Right lobe of liver (tissue), 6 donors: Measurements from ENCODE around the gene CAMK1. TPM values are rescaled to one million over a fixed set of nuclear protein-coding genes. Genes with fewer than 3 reads are reported as not detected.

Experiments
- ATAC-seq, 4 donors: fragments of 200-7000 bp; cut with Tn5 transposase; one replicate each; pipeline ENCODE4 v1.9.1; 2020; ENCODE audit warnings: mild to moderate bottlenecking in 4 of 4, moderate library complexity in 4 of 4
- DNase-seq, 3 donors: peaks; one replicate each; pipeline ENCODE4 v3.0.0-alpha.2; 2020
- H3K27ac ChIP-seq, 3 donors: fragments of 200-600 bp; one replicate each; pipeline ENCODE4 v1.8.0; 2022
- H3K27me3 ChIP-seq, 2 donors: fragments of 200-600 bp; one replicate each; pipeline ENCODE4 v1.8.0; 2022
- H3K36me3 ChIP-seq, 4 donors: fragments of 200-600 bp; sonication (generic) in 1 of 4; one replicate each; pipeline versions ENCODE4 v1.5.1 to v1.8.0; 2017 to 2022; ENCODE audit warnings: control low read depth in 1 of 4
- H3K4me1 ChIP-seq, 4 donors: fragments of 200-600 bp; sonication (generic) in 1 of 4; one replicate each; pipeline versions ENCODE4 v1.5.1 to v1.8.0; 2017 to 2022; ENCODE audit warnings: control low read depth in 1 of 4
- H3K4me3 ChIP-seq, 3 donors: fragments of 200-600 bp; one replicate each; pipeline ENCODE4 v1.8.0; 2022
- H3K9me3 ChIP-seq, 4 donors: fragments of 200-600 bp; sonication (generic) in 1 of 4; one replicate each; pipeline versions ENCODE4 v1.5.1 to v1.8.0; 2017 to 2022; ENCODE audit warnings: control low read depth in 1 of 4
- CTCF ChIP-seq, 4 donors: fragments of 200-600 bp in 3 of 4; fragments of 450-650 bp in 1 of 4; IDR thresholded peaks; one replicate each; pipeline versions ENCODE4 v1.5.1 to v1.8.0; 2016 to 2022; ENCODE audit warnings: antibody characterized with exemption in 4 of 4, mild to moderate bottlenecking in 2 of 4
- POLR2A ChIP-seq: fragments of 450-650 bp; IDR thresholded peaks from one replicate; pipeline ENCODE4 v1.6.1; 2017; ENCODE audit warnings: antibody characterized with exemption, mild to moderate bottlenecking
- WGBS: methylation state at CpG from one replicate; pipeline ENCODE4 v1.1.6; 2018; ENCODE audit warnings: low coverage, low lambda C conversion rate; ENCODE audit not compliant: insufficient coverage; ENCODE audit errors: missing lambda C conversion rate; 5-methylcytosine and 5-hydroxymethylcytosine counted together
- intact Hi-C, 2 donors: fragments of 100-400 bp; cut with DNase I; formaldehyde crosslinking; loops; one replicate each; pipeline versions ENCODE4 v1.11.2 to v1.14.1; 2022
- total RNA-seq, 6 experiments: library from RNA; depleted of rRNA in 2 of 6; stranded (reverse); fragments of >200 nt in 2 of 6; fragmentation: NEBNext Ultra II Directional in 3 of 6; extraction: Animal tissue kit (Norgen Biotek cat#: 25700) in 3 of 6; gene quantifications; one replicate each; pipeline versions ENCODE4 v1.1.0 to v1.2.4, GENCODE V29; 2016 to 2023
- donor health status: DM: no; HTN: yes; CAD: no.
- donor health status: DM: no; HTN: no; CAD: no.
- donor health status: DM: no; HTN: no; CAD: no.
- donor health status: DM: no; HTN: yes; CAD: no.
- donor health status: DM: no; HTN: yes; CAD: no.

The CAMK1 gene
- total RNA-seq, 6 experiments from 2014 or later: 10.8 to 33.4 (median 24.5) TPM

- intact Hi-C loops: no loop called here
- Histone ChIP-seq H3K4me3 (no peak overlapping the region), H3K9me3 (no peaks in the 10 kb centered on the region), H3K27ac (no peak overlapping the region), H3K27me3 (no peaks in the 10 kb centered on the region), H3K4me1 (no peaks in the 10 kb centered on the region), H3K36me3 (peaks cover 0 to 46% (median 19%) of the 10 kb centered on the region in 4 donors)
- ATAC-seq: peak in 1 of 4 donors; percentile 10
- WGBS: no CpG with 5 or more reads among the region's 13 CpGs
- no peak for DNase-seq
- no peak for TF ChIP-seq CTCF (IDR thresholded peaks at IDR 0.05)
- TF ChIP-seq POLR2A: no peak
Observed at GRCh38 chr3:9757427-9757826, 12.3 kb downstream of the CAMK1 start.

GRCh38 chr3:9754678-9755077 is 15.1 kb downstream of the CAMK1 start:
- peaks cover 0 to 60% (median 23%) of the 10 kb centered on the region in 4 donors for H3K36me3 ChIP-seq
- peak overlapping the region in 1 of 3 donors; percentile 8 for H3K27ac ChIP-seq
- peaks cover 0 to 7% (median 3%) of the 10 kb centered on the region in 4 donors for H3K4me1 ChIP-seq
- H3K4me3 ChIP-seq: no peak overlapping the region
- no peak for TF ChIP-seq POLR2A
- WGBS: 33% methylated on average over 2 of the region's 8 CpGs
- DNase-seq: no peak
- no peaks in the 10 kb centered on the region for H3K27me3 ChIP-seq
- no peak for ATAC-seq
- H3K9me3 ChIP-seq: no peaks in the 10 kb centered on the region
- intact Hi-C loops: no loop called here

DNA sequence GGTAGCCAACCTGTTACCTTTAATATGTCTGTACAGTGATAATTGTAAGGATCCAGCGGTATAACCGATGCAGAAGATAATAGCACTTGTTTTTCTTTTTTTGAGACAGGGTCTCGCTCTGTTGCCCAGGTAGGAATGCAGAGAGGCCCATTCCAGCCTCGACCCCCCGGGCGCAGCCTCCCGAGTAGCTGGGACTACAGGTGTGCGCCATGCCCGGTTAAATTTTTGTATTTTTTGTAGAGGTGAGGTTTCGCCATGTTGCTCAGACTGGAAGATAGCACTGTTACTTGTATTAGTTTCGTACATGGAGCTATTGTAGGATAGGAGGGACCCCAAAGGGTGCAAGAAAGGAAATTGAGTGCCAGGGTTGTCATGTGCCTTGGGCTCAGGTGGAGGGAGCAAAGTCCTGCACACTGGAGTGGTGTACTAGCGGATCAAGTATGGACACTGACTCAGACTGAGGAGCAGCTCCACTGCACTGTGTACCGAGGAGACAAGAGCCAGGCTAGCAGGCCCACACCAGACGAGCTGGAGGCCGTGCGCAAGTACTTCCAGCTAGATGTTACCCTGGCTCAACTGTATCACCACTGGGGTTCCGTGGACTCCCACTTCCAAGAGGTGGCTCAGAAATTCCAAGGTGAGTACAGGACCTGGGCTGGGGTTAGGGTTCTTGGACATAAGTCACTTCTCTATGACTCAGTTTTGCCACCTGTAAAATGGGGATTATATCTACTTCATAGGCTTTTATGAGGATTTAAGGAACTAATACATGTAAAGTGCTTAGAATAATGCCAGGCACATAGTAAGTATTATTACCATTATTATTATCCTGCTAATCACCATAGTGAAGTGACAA is 19.0 kb downstream of the CAMK1 start:
- intact Hi-C loops: no loop called here
- no peaks in the 10 kb centered on the region for H3K9me3 ChIP-seq
- TF ChIP-seq CTCF (IDR thresholded peaks at IDR 0.05) (no peak), POLR2A (no peak)
- DNase-seq: peak in 1 of 3 donors; percentile 45
- H3K27ac ChIP-seq: peak overlapping the region; percentile 55 to 68 (median 58)
- WGBS: 24% methylated on average over 11 of the region's 17 CpGs
- peak; percentile 25 to 47 (median 36) for ATAC-seq
- peaks cover 0 to 38% (median 16%) of the 10 kb centered on the region in 4 donors for H3K36me3 ChIP-seq
- H3K4me1 ChIP-seq: peaks cover 0 to 10% (median 3%) of the 10 kb centered on the region in 4 donors
- H3K27me3 ChIP-seq: no peaks in the 10 kb centered on the region
- peak overlapping the region; percentile 59 to 72 (median 61) for H3K4me3 ChIP-seq

DNA sequence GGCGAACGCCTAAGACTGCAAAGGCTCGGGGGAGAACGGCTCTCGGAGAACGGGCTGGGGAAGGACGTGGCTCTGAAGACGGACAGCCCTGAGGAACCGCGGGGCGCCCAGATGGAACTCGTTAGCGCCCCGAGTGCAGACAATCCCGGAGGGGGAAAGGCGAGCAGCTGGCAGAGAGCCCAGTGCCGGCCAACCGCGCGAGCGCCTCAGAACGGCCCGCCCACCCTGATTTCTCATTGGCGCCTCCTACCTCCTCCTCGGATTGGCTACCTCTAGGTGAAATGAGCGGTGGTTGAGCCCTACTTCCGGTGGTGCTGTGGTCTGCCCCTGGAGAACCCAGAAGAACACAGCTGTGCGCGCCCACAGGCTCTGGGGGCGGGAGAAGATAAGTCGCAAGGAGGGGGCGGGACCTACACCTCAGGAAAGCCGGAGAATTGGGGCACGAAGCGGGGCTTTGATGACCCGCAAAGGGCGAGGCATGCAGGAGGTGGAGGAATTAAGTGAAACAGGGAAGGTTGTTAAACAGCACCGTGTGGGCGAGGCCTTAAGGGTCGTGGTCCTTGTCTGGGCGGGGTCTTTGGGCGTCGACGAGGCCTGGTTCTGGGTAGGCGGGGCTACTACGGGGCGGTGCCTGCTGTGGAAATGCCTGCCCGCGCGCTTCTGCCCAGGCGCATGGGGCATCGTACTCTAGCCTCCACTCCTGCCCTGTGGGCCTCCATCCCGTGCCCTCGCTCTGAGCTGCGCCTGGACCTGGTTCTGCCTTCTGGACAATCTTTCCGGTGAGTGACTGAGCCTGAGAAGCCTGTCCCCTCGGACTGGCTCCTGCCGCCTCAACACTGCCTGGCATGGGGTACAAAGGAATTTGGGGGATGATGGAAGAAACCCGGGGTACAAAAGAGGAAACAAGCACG is 19.8 kb downstream of the CAMK1 start, which contains the start of gene OGG1:
Gene OGG1 (plus strand): TSS at position 308 of the 911 bp plus-strand sequence. CDS start 335 bp downstream, at position 643.
- TF ChIP-seq POLR2A (peak; percentile 56), CTCF (IDR thresholded peaks at IDR 0.05) (peak in 2 of 4 donors; percentile 12 to 19)
- ATAC-seq (peak; percentile 94 to 97 (median 94)), DNase-seq (peak; percentile 98 to 99 (median 98))
- H3K27ac ChIP-seq: peak within 1 kb of the TSS; percentile 58 to 75 (median 68)
- 1% methylated on average over 31 of the region's 60 CpGs for WGBS
- no peaks in the 10 kb centered on the region for H3K27me3 ChIP-seq
- peaks cover 0 to 10% (median 3%) of the 10 kb centered on the region in 4 donors for H3K4me1 ChIP-seq
- intact Hi-C loops: no loop called here
- no peaks in the 10 kb centered on the region for H3K9me3 ChIP-seq
- H3K4me3 ChIP-seq: peak within 1 kb of the TSS; percentile 59 to 72 (median 61)
- peaks cover 0 to 43% (median 19%) of the 10 kb centered on the region in 4 donors for H3K36me3 ChIP-seq
